HepG2 (cell line): Measurements from ENCODE around the gene BMP2. TPM values are rescaled to one million over a fixed set of nuclear protein-coding genes. Genes with fewer than 3 reads are reported as not detected.

Experiments
- ATAC-seq: fragments of 200-7000 bp; cut with Tn5 transposase; 3 replicates; pipeline ENCODE4 v1.9.1; 2020; ENCODE audit warnings: mild to moderate bottlenecking, moderate library complexity
- BruUV-seq: library from RNA; stranded (reverse); fragments of 400-500 nt; replicated peaks from 2 replicates; lab custom pipeline; 2021; lab: Mats Ljungman, UMichigan
- CTCF ChIA-PET: fragments of 300-600 bp; formaldehyde crosslinking; extraction: SDS; loops from one replicate; lab custom pipeline; 2021; ENCODE audit warnings: low total read pairs, inconsistent platforms, low intra/inter-chr PET ratio; lab: Yijun Ruan, JAX
- POLR2A ChIA-PET: fragments of 350-600 bp; sonication (Branson Sonifier 250); formaldehyde crosslinking; loops from one replicate; lab custom pipeline; 2020; ENCODE audit warnings: antibody characterized with exemption, inconsistent platforms; lab: Yijun Ruan, JAX
- DNase-seq: peaks from one replicate; pipeline ENCODE4 v3.0.0-alpha.2; 2015; ENCODE audit warnings: low spot score
- FAIRE-seq: peaks from 3 replicates; lab custom pipeline; 2011; peaks lifted over from hg19 to GRCh38; lab: Jason Lieb, UNC
- H2AFZ ChIP-seq: one replicate; pipeline ENCODE4 v1.6.1; 2011; ENCODE audit warnings: low read length, inconsistent platforms
- H3K27ac ChIP-seq: fragments of 300-600 bp; 3 replicates; pipeline ENCODE4 v1.8.0; 2011; ENCODE audit warnings: mixed run types, mild to moderate bottlenecking, mixed read lengths, low read length, inconsistent platforms; ENCODE audit not compliant: insufficient read depth; ENCODE audit errors: extremely low read length
- H3K27me3 ChIP-seq, 2 experiments: fragments of 200-600 bp in 1 of 2; 2 replicates in 1 of 2; 3 replicates in 1 of 2; pipeline versions ENCODE4 v1.6.0 to v1.8.0; 2011; ENCODE audit warnings: low read length in 2 of 2, mild to moderate bottlenecking in 2 of 2, moderate library complexity in 2 of 2, inconsistent platforms in 1 of 2; ENCODE audit not compliant: insufficient read depth in 2 of 2, control insufficient read depth in 1 of 2
- H3K36me3 ChIP-seq, 2 experiments: fragments of 200-600 bp in 1 of 2; replicated peaks in 1 of 2; 2 replicates in 1 of 2; 3 replicates in 1 of 2; pipeline versions ENCODE4 v1.5.1 to v1.8.0; 2011; ENCODE audit warnings: low read length in 2 of 2, inconsistent platforms in 1 of 2; ENCODE audit not compliant: insufficient read depth in 2 of 2, control insufficient read depth in 1 of 2
- H3K4me1 ChIP-seq: 2 replicates; pipeline ENCODE4 v1.5.1; 2012; ENCODE audit warnings: low read length, inconsistent platforms; ENCODE audit not compliant: insufficient read depth
- H3K4me2 ChIP-seq: 2 replicates; pipeline ENCODE4 v1.6.0; 2011; ENCODE audit warnings: low read depth, low read length, inconsistent platforms
- H3K4me3 ChIP-seq, 3 experiments: fragments of 200-600 bp in 1 of 3; sonication (generic), shearing (Covaris generic) in 1 of 3; replicated peaks in 1 of 3; 2 replicates each; pipeline ENCODE4 v1.5.1; 2011 to 2016; ENCODE audit warnings: low read length in 3 of 3, inconsistent platforms in 2 of 3, low read depth in 2 of 3, mild to moderate bottlenecking in 2 of 3, control low read depth in 1 of 3, mixed read lengths in 1 of 3; ENCODE audit not compliant: insufficient read depth in 1 of 3
- H3K79me2 ChIP-seq: one replicate; pipeline ENCODE4 v1.6.1; 2011; ENCODE audit warnings: low read length, inconsistent platforms; ENCODE audit not compliant: insufficient read depth
- H3K9ac ChIP-seq: 2 replicates; pipeline ENCODE4 v1.6.0; 2011; ENCODE audit warnings: mild to moderate bottlenecking, low read depth, low read length, inconsistent platforms; ENCODE audit not compliant: insufficient read depth
- H3K9me3 ChIP-seq: 2 replicates; pipeline ENCODE4 v1.5.1; 2012; ENCODE audit warnings: mild to moderate bottlenecking, low read length
- H4K20me1 ChIP-seq: 2 replicates; pipeline ENCODE4 v1.6.0; 2011; ENCODE audit warnings: inconsistent platforms, mild to moderate bottlenecking, low read length, moderate library complexity; ENCODE audit not compliant: insufficient read depth
- DPF2 ChIP-seq: sonication (generic); formaldehyde crosslinking; IDR thresholded peaks from 2 replicates; pipeline ENCODE4 v1.4.0; 2020; ENCODE audit warnings: mild to moderate bottlenecking, low read depth, missing genetic modification reagents, borderline replicate concordance
- DR1 ChIP-seq: sonication (generic); formaldehyde crosslinking; IDR thresholded peaks from 2 replicates; pipeline ENCODE4 v1.8.0; 2021; ENCODE audit warnings: mild to moderate bottlenecking, missing genetic modification reagents, inconsistent platforms
- FOSL2 ChIP-seq: sonication (generic); formaldehyde crosslinking; IDR thresholded peaks from 2 replicates; pipeline ENCODE4 v1.4.0; 2020; ENCODE audit warnings: missing genetic modification reagents
- HDAC1 ChIP-seq: sonication (generic); formaldehyde crosslinking; IDR thresholded peaks from 2 replicates; pipeline ENCODE4 v1.5.1; 2020; ENCODE audit warnings: mild to moderate bottlenecking, missing genetic modification reagents
- KAT7 ChIP-seq: IDR thresholded peaks from 2 replicates; pipeline ENCODE4 v1.6.1; 2018; ENCODE audit warnings: borderline replicate concordance, missing compliant biosample characterization
- MEIS1 ChIP-seq: sonication (generic); formaldehyde crosslinking; IDR thresholded peaks from 2 replicates; pipeline ENCODE4 v1.9.0; 2021; ENCODE audit warnings: mild to moderate bottlenecking, missing genetic modification reagents, moderate library complexity, borderline replicate concordance
- NR2F2 ChIP-seq: IDR thresholded peaks from 2 replicates; pipeline ENCODE4 v1.6.1; 2012; ENCODE audit warnings: low read depth, inconsistent platforms, borderline replicate concordance
- NR2F6 ChIP-seq, 2 experiments: IDR thresholded peaks; 2 replicates each; pipeline ENCODE4 v1.6.1; 2016; ENCODE audit warnings: antibody characterized with exemption in 1 of 2, mild to moderate bottlenecking in 1 of 2
- POLR2G ChIP-seq: fragments of 200-400 bp; formaldehyde crosslinking; IDR thresholded peaks from 2 replicates; pipeline ENCODE4 v1.6.1; 2018; ENCODE audit warnings: mild to moderate bottlenecking, low read depth, low read length, moderate library complexity
- SUZ12 ChIP-seq: fragments of 150-350 bp; IDR thresholded peaks from 2 replicates; pipeline ENCODE4 v1.6.1; 2014; ENCODE audit warnings: low read depth, low read length
- THAP11 ChIP-seq: IDR thresholded peaks from 2 replicates; pipeline ENCODE4 v1.6.1; 2016; ENCODE audit warnings: missing biosample characterization, missing genetic modification reagents
- ZFP1 ChIP-seq: IDR thresholded peaks from 2 replicates; pipeline ENCODE4 v1.6.1; 2016
- ZFP37 ChIP-seq: sonication (generic); formaldehyde crosslinking; IDR thresholded peaks from 2 replicates; pipeline ENCODE4 v1.4.0; 2020; ENCODE audit warnings: missing genetic modification reagents, borderline replicate concordance
- ZNF367 ChIP-seq: sonication (generic); formaldehyde crosslinking; IDR thresholded peaks from 2 replicates; pipeline ENCODE4 v1.4.0; 2020; ENCODE audit warnings: missing genetic modification reagents, borderline replicate concordance
- WGBS: methylation state at CpG from one replicate; pipeline ENCODE4 v1.1.6; 2017; ENCODE audit warnings: low lambda C conversion rate; 5-methylcytosine and 5-hydroxymethylcytosine counted together
- in situ Hi-C: cut with HindIII; loops from 2 replicates; pipeline ENCODE4 v1.10.0; 2017; ENCODE audit warnings: low pct_unique_long_range_greater_than_20kb; ENCODE audit not compliant: extremely low pct_ligation_motif_present
- intact Hi-C: fragments of 100-400 bp; cut with micrococcal nuclease; formaldehyde crosslinking; loops from one replicate; pipeline ENCODE4 v1.10.0; 2022; ENCODE audit not compliant: unreplicated experiment
- polyA plus RNA-seq, 8 experiments: library from polyadenylated mRNA; depleted of rRNA in 3 of 8; stranded (reverse) in 7 of 8; unstranded in 1 of 8; fragments of >200 nt; fragmentation: Illumina TruSeq in 4 of 8; extraction: Trizol in 4 of 8; gene quantifications; 2 replicates each; pipeline versions ENCODE4 v1.2.1 to v1.2.3, GENCODE V29; 2011 to 2016; ENCODE audit warnings: low read depth in 4 of 8, missing spikeins in 1 of 8, mixed read lengths in 1 of 8; ENCODE audit not compliant: insufficient read depth in 1 of 8
- total RNA-seq, 5 experiments: library from RNA; depleted of rRNA; stranded (reverse); fragments of >200 nt; fragmentation: Illumina TruSeq; extraction: Trizol; gene quantifications; 2 replicates each; pipeline ENCODE4 v1.2.3, GENCODE V29; 2016; ENCODE audit warnings: low read depth in 1 of 5
- TF ChIP-seq, protein P1 (sequence below): sonication (generic); formaldehyde crosslinking; IDR thresholded peaks from 2 replicates; pipeline ENCODE4 v1.9.0; 2022; ENCODE audit warnings: missing genetic modification reagents, mild to moderate bottlenecking, borderline replicate concordance
- TF ChIP-seq, protein P2 (sequence below): sonication (generic); formaldehyde crosslinking; IDR thresholded peaks from 2 replicates; pipeline ENCODE4 v1.9.0; 2021; ENCODE audit warnings: missing genetic modification reagents, borderline replicate concordance

Gene BMP2
- total and polyA plus RNA-seq, 2 of the 13 experiments (the other 11 are each of a cell fraction or from before 2014, with no cell fraction given) = 0.02 to 0.03 TPM

DNA sequence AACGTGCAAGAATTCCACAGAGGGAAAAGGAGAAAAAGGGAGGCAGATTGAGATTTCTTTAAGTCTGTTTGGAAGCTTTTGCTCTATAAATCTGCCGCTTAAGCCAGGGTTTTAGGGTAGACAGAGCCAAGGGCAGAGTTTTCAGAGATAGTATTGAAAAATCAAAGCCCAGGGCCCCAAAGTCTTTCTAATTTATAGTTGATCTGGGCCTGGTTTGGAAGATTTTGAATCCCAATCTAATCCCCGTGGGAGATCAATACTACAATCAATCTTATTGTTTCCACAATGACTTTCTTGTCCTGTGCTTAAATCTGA lies 3.3 kb downstream of the BMP2 start (continued):
- no peak for TF ChIP-seq THAP11 (CRISPR knock-in tag)

DNA sequence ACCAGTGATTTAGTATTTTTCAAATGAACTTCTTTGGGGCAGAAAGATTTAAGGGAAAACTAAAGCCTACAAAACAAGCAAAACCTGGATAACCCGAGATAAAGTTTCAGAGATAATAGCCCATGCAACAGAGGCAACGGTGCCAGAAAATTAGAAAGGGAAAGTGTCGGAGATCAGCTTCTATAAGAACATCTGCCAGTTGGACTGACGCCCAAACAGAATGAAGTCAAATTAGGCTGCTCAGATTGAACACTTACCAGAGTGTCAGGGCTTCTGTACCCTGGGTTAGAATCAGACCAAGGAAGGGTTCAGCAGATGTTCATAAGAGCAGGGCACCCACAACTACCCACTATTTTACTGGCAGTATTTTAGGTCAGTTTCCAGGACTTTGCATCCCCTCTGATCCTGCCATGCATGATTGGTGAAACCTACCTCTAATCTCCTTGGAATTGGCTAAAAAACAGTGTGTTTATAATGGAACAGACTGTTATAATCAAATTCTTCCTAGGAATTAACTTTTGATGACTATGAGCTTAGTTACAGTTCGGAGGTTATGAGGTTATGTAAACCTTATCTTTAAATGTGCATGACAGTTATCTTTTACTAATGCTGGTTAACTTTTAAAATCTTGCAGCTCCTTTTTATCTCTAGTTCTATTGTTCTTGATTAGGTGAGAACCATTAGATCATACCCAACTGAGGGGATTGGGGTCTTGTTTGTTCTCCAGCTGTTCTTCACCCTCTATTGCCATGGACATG lies 13.1 kb downstream of the BMP2 start:
- ChIA-PET POLR2A (no interaction called here), CTCF (no interaction called here)
- TF ChIP-seq, protein P1, sequence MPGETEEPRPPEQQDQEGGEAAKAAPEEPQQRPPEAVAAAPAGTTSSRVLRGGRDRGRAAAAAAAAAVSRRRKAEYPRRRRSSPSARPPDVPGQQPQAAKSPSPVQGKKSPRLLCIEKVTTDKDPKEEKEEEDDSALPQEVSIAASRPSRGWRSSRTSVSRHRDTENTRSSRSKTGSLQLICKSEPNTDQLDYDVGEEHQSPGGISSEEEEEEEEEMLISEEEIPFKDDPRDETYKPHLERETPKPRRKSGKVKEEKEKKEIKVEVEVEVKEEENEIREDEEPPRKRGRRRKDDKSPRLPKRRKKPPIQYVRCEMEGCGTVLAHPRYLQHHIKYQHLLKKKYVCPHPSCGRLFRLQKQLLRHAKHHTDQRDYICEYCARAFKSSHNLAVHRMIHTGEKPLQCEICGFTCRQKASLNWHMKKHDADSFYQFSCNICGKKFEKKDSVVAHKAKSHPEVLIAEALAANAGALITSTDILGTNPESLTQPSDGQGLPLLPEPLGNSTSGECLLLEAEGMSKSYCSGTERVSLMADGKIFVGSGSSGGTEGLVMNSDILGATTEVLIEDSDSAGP (CRISPR knock-in tag) = no peak
- TF ChIP-seq POLR2G = no peak
- no peak for TF ChIP-seq ZFP37 (CRISPR knock-in tag)
- TF ChIP-seq FOSL2 (CRISPR knock-in tag) = no peak
- no peak for TF ChIP-seq MEIS1
- no peak for TF ChIP-seq DR1 (CRISPR knock-in tag)
- no peak for TF ChIP-seq KAT7 (CRISPR knock-in tag)
- TF ChIP-seq DPF2 (CRISPR knock-in tag) = no peak
- TF ChIP-seq HDAC1 (CRISPR knock-in tag) = no peak
- TF ChIP-seq SUZ12 = no peak
- TF ChIP-seq ZNF367 (CRISPR knock-in tag) = no peak
- no peak for TF ChIP-seq ZFP1
- TF ChIP-seq NR2F6 (IDR thresholded peaks at IDR 0.05) = no peak
- no peak for TF ChIP-seq NR2F6 (CRISPR knock-in tag; IDR thresholded peaks at IDR 0.05)
- TF ChIP-seq, protein P2, sequence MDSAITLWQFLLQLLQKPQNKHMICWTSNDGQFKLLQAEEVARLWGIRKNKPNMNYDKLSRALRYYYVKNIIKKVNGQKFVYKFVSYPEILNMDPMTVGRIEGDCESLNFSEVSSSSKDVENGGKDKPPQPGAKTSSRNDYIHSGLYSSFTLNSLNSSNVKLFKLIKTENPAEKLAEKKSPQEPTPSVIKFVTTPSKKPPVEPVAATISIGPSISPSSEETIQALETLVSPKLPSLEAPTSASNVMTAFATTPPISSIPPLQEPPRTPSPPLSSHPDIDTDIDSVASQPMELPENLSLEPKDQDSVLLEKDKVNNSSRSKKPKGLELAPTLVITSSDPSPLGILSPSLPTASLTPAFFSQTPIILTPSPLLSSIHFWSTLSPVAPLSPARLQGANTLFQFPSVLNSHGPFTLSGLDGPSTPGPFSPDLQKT (CRISPR knock-in tag) = no peak
- TF ChIP-seq NR2F2 = no peak
- Histone ChIP-seq H3K27ac (no peak overlapping the region), H3K4me2 (no peak overlapping the region), H3K9me3 (no peaks in the 10 kb centered on the region), H3K4me3 (no peak overlapping the region), H3K4me1 (no peaks in the 10 kb centered on the region), H4K20me1 (no peaks in the 10 kb centered on the region), H3K79me2 (no peaks in the 10 kb centered on the region), H3K27me3 (no peaks in the 10 kb centered on the region; a peak in 1 of 5 replicates), H3K36me3 (no peaks in the 10 kb centered on the region), H2AFZ (no peak overlapping the region), H3K9ac (no peak overlapping the region)
- DNase-seq (no peak), ATAC-seq (no peak), FAIRE-seq (no peak)
- intact Hi-C loops = no loop called here
- no TSS peak for BruUV-seq
- WGBS = 31% methylated on average over 5 of the region's 5 CpGs
- in situ Hi-C loops = no loop called here
